ENCODE measurements around the gene ZNF385B.

Gene ZNF385B

DNA sequence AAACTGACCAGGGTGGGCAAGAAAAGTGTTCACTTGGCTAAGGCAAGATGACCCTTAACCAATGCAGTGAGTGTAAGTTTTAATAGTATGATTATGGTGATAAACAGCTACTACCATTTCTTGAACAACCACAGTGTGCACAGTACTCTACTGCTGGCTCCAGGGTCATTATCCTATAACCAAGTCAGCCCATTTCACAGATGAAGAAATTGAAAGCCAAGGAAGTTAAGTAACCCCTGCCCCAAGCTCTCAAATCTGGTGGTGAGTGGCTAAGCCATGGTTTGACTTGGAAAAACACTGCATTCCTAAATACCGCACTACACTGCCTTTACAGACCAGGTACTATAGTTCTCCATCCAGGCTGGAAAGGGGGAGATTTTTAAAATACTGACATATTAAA, 5.7 kb downstream of the ZNF385B start:
- no peak for DNase-seq (ENCODE audit: low read depth)

- no peak for DNase-seq (ENCODE audit: low read depth)
Observed at GRCh38 chr2:179854891-179855290, 6.5 kb downstream of the ZNF385B start.

DNA sequence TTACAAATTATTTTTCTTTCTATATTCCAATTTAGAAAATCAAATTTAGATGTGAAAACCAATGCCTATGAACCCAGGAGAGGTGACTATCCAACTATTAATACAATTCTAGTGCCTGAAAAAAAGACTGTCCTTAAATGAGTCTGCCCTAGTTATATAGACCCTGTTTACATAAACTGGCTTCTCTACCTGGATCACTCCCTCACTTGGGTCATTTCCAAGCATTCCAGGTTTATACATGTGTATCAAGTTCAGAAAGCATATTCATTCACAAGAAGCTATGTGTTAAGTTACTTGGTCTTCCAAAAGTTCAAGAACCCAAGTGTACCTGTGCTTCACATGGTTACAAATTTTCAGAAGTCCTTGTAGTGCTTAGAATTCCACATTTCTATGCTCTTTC, 8.3 kb downstream of the ZNF385B start:
- DNase-seq (ENCODE audit: low read depth), result no peak

DNA sequence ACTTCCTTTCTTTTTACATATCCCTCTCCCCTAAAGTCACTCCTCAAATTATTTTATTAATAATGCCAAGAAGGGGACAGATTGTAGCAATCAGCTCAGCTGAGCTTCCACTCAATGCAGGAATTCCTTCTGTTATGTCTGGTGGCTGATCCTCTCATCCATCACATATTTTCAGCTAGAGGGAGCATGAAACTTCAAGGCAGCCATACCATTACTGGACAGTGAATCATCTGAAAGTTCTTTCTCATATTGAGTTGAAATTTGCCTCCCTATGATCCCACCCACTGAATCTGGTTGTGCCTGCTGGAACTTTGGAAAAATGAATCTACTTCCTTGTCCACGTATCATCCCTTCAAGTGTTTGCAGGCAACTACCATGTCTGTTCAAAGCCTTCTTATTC, 11.2 kb downstream of the ZNF385B start:
- DNase-seq (ENCODE audit: low read depth), result peak; percentile 38

DNA sequence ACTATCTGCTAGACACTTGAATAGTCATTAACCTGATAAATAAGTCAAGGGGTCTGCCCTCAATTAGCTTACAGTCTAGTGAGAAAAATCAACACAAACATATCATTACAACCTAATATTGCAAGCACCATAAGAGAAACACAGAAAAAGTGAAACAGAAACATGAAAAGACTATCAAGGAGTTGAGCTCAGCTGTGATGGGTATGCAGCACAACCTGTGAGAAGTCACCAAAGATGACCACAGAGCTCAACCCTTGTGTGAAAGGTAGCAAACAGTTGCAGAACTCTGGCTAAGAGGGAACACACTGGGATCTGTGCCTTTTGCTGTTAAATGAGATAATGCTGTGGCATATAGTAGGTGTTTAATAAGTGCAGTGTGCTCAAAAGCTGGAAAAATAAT, 11.7 kb downstream of the ZNF385B start:
- no peak for DNase-seq (ENCODE audit: low read depth)

DNA sequence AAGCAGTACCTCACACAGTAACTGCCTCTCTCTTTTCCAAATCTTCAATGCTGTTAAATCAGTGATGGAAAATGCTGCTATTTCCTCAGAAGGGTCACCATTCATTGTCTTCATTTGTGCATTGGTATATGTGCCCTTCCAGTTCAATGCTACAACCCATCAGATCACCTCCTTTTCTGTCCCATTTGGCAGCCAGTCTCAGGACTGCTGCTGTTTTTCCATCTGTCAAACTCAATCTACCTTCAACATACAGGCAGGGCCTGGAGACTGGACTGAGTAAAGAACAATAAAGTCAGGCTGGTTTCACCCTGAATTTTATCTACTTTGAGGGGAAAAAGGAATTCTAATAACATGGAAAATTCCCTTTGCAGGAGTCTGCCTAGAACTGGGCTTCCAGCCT, 17.9 kb downstream of the ZNF385B start:
- no peak for DNase-seq (ENCODE audit: low read depth)

DNA sequence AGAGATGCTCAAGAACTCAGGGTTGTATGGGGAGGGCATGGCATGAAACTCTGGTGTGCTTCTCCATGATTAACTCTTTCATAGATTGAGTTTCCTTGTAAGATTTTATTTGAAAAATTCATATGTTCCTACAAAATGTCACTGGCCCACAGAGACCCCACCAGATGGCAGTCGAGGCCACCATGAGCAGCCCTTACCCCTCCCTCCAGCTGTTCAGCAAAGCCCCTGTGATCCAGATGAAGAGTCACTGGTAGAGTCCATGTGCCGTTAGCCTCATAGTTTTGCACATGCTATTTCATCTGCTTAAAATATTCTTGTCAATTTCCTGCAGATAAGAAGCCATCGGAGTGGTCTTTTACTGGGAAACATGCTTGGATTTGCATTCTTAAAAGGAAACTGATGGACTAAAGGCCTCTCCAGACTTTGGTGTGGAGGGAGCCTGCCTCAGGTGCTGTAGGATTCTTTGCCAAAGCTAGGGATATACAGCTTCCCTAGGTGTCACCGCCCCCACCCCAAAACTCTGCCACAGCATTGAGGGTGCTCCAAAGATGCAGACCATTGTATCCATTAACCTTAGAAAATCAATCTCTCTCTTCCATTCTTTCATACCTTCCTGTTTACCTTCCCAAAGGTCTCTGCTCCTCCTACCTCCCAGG, 18.8 kb downstream of the ZNF385B start:
- DNase-seq (ENCODE audit: low read depth), result peak; percentile 12

GRCh38 chr2:179840840-179841239, 20.6 kb downstream of the ZNF385B start:
- DNase-seq (ENCODE audit: low read depth), result no peak

DNA sequence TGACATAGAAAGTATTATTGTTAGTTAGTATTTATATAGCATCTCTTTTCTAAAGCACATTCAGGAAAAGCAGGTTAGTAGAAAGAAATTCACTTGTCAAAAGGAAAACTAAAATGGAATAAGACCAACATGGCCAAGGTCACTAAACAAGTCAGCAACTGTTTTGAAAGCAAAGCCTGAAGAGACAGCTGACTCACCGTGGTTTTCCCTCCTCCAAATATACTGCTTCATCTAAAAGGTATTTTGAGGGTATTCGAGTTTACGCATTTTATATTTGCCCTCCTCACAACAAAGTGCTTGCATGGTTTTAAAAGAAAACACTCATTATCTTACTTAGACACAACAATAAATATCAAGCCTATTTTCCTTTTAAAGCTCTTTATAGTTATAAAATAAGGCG, 24.0 kb downstream of the ZNF385B start:
- DNase-seq (ENCODE audit: low read depth), result peak; percentile 31

GRCh38 chr2:179830043-179830787, 31.2 kb downstream of the ZNF385B start:
- no peak for DNase-seq (ENCODE audit: low read depth)

DNA sequence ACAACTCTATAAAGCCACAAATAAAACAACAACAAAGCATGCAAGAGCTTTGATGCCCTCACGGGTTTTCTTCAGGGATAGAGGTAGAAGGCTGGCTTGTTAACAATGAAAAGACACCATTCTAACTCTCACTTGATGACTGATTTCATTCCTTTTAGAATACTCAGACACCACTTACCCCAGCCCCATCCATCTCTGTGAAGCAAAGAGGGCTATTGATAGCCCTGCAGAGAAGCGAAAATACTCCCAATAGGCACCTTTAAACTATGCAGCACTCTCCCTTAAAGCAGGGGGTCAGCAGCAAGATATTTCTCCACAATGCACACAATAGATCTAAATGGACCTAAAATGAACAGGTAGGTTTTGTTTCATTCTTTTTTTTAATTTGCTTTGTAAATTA, 35.1 kb downstream of the ZNF385B start:
- DNase-seq (ENCODE audit: low read depth), result no peak

DNA sequence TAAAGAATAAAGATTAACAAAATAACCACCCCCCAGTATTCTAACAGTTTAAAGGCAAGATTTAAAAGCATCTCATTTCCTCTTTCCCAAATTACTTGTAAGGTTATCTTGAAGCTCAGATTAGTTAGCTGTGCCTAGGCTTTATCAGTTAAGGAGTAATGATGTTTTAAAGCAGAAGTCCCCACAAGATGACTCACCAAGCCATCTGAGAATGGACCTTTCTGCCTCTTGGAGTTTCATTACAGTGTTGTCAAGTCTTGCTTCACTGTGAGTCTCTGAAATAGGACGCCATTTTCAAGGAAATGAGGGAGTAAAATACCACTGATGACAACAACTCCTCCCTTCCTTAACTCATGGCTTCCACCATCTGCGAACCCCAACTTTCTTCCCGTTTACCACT, 35.9 kb downstream of the ZNF385B start:
- DNase-seq (ENCODE audit: low read depth), result no peak

- DNase-seq (ENCODE audit: low read depth), result no peak
Observed at GRCh38 chr2:179824961-179825360, 36.5 kb downstream of the ZNF385B start.

GRCh38 chr2:179822540-179822939, 38.9 kb downstream of the ZNF385B start:
- no peak for DNase-seq (ENCODE audit: low read depth)

GRCh38 chr2:179818546-179818945, 42.9 kb downstream of the ZNF385B start:
- no peak for DNase-seq (ENCODE audit: low read depth)

GRCh38 chr2:179817181-179817841, 44.1 kb downstream of the ZNF385B start:
- DNase-seq (ENCODE audit: low read depth), result no peak

DNA sequence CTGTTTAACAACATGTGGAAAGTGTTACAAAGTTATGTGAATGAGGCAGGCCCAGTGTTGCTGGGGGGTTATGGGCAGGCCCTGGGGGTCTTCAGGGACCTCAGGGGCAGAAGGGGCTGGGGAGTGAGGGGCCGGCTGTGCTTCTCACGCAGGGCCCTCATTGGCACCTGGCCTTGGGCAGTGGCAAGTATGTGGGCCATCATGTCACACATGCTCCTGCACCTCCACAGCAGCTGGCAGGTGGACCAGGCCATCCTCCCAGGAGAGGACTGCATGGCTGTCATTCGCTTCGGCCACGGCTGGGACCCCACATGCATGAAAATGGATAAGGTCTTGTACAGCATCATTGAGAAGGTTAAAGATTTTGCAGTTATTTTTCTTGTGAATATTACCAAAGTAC, 47.4 kb downstream of the ZNF385B start:
- DNase-seq (ENCODE audit: low read depth), result no peak

GRCh38 chr2:179812501-179812900, 48.9 kb downstream of the ZNF385B start:
- DNase-seq (ENCODE audit: low read depth), result no peak

- DNase-seq (ENCODE audit: low read depth), result no peak
Observed at GRCh38 chr2:179811042-179811441, 50.4 kb downstream of the ZNF385B start.

GRCh38 chr2:179809606-179810005, 51.8 kb downstream of the ZNF385B start:
- no peak for DNase-seq (ENCODE audit: low read depth)

DNA sequence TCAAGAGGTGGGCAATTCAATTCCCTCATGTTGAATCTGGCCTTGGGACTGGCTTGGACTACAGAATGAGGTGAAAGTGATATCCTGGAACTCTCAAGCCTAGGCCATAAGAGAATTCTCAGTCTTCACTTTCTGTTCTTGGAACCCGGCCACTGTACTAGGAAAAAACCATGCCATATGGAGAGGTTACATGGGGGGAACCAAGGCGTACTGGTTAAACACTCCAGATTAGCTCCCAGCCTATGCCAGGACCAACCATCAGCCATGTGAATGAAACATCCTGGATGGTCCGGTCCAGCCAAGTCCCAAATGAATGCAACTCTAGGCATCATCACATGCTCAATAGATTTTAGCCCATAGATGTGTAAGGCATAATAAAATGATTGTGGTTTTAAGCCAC, 56.4 kb downstream of the ZNF385B start:
- DNase-seq (ENCODE audit: low read depth), result no peak

- DNase-seq (ENCODE audit: low read depth), result no peak
Observed at GRCh38 chr2:179804206-179804605, 57.2 kb downstream of the ZNF385B start.
